ENCODE results near the gene VIPR1.

VIPR1 gene

GRCh38 chr3:42495393-42495792 is 7.0 kb upstream of the VIPR1 start:
- Histone ChIP-seq H3K9ac (ENCODE audit: low read length) (no peak overlapping the region), H3K79me2 (ENCODE audit: low read length) (no peaks in the 10 kb centered on the region), H3K27ac (ENCODE audit: low read length) (no peak overlapping the region), H3K4me3 (ENCODE audit: low read length) (no peak overlapping the region), H3K4me1 (ENCODE audit: low read length) (peaks cover 7% of the 10 kb centered on the region; the same call in 1 of the 2 replicates), H4K20me1 (ENCODE audit: insufficient read depth, low read length) (no peaks in the 10 kb centered on the region), H3K27me3 (ENCODE audit: low read depth, low read length) (peaks cover 18% of the 10 kb centered on the region), H3K4me2 (ENCODE audit: low read length) (no peak overlapping the region), H3K9me3 (ENCODE audit: insufficient read depth, low read length) (no peaks in the 10 kb centered on the region), H2AFZ (ENCODE audit: low read depth, low read length) (no peak overlapping the region), H3K36me3 (replicated peaks; ENCODE audit: low read depth, low read length) (no peaks in the 10 kb centered on the region)
- TF ChIP-seq EZH2phosphoT487 (IDR thresholded peaks at IDR 0.05; ENCODE audit: low read depth) (no peak), CTCF (IDR thresholded peaks at IDR 0.05; ENCODE audit: low read depth, low read length) (no peak)

GRCh38 chr3:42497009-42497731 is 5.3 kb upstream of the VIPR1 start:
- no peak overlapping the region for H3K27ac ChIP-seq (ENCODE audit: low read length)
- H4K20me1 ChIP-seq (ENCODE audit: insufficient read depth, low read length), result no peaks in the 10 kb centered on the region
- H3K4me1 ChIP-seq (ENCODE audit: low read length), result peaks cover 7% of the 10 kb centered on the region; the same call in 1 of the 2 replicates
- no peaks in the 10 kb centered on the region for H3K36me3 ChIP-seq (replicated peaks; ENCODE audit: low read depth, low read length)
- TF ChIP-seq CTCF (IDR thresholded peaks at IDR 0.05; ENCODE audit: low read depth, low read length), result no peak
- TF ChIP-seq EZH2phosphoT487 (IDR thresholded peaks at IDR 0.05; ENCODE audit: low read depth), result no peak
- H2AFZ ChIP-seq (ENCODE audit: low read depth, low read length), result no peak overlapping the region
- H3K27me3 ChIP-seq (ENCODE audit: low read depth, low read length), result peaks cover 18% of the 10 kb centered on the region
- H3K9ac ChIP-seq (ENCODE audit: low read length), result no peak overlapping the region
- H3K79me2 ChIP-seq (ENCODE audit: low read length), result no peaks in the 10 kb centered on the region
- no peak overlapping the region for H3K4me3 ChIP-seq (ENCODE audit: low read length)
- no peaks in the 10 kb centered on the region for H3K9me3 ChIP-seq (ENCODE audit: insufficient read depth, low read length)
- H3K4me2 ChIP-seq (ENCODE audit: low read length), result no peak overlapping the region

GRCh38 chr3:42498034-42498433 is 4.4 kb upstream of the VIPR1 start:
- Histone ChIP-seq H3K4me1 (ENCODE audit: low read length) (no peaks in the 10 kb centered on the region), H3K36me3 (replicated peaks; ENCODE audit: low read depth, low read length) (no peaks in the 10 kb centered on the region), H4K20me1 (ENCODE audit: insufficient read depth, low read length) (no peaks in the 10 kb centered on the region), H3K9me3 (ENCODE audit: insufficient read depth, low read length) (no peaks in the 10 kb centered on the region), H2AFZ (ENCODE audit: low read depth, low read length) (no peak overlapping the region), H3K9ac (ENCODE audit: low read length) (no peak overlapping the region), H3K4me3 (ENCODE audit: low read length) (no peak overlapping the region), H3K27me3 (ENCODE audit: low read depth, low read length) (peaks cover 18% of the 10 kb centered on the region), H3K79me2 (ENCODE audit: low read length) (no peaks in the 10 kb centered on the region), H3K4me2 (ENCODE audit: low read length) (no peak overlapping the region), H3K27ac (ENCODE audit: low read length) (no peak overlapping the region)
- TF ChIP-seq CTCF (IDR thresholded peaks at IDR 0.05; ENCODE audit: low read depth, low read length) (no peak), EZH2phosphoT487 (IDR thresholded peaks at IDR 0.05; ENCODE audit: low read depth) (no peak)

GRCh38 chr3:42498791-42499477 is 3.5 kb upstream of the VIPR1 start:
- TF ChIP-seq CTCF (IDR thresholded peaks at IDR 0.05; ENCODE audit: low read depth, low read length) (no peak), EZH2phosphoT487 (IDR thresholded peaks at IDR 0.05; ENCODE audit: low read depth) (no peak)
- Histone ChIP-seq H3K9me3 (ENCODE audit: insufficient read depth, low read length) (no peaks in the 10 kb centered on the region), H3K4me1 (ENCODE audit: low read length) (no peaks in the 10 kb centered on the region), H4K20me1 (ENCODE audit: insufficient read depth, low read length) (no peaks in the 10 kb centered on the region), H3K4me3 (ENCODE audit: low read length) (no peak overlapping the region), H3K36me3 (replicated peaks; ENCODE audit: low read depth, low read length) (no peaks in the 10 kb centered on the region), H3K27me3 (ENCODE audit: low read depth, low read length) (peaks cover 18% of the 10 kb centered on the region), H3K4me2 (ENCODE audit: low read length) (no peak overlapping the region), H3K27ac (ENCODE audit: low read length) (no peak overlapping the region), H2AFZ (ENCODE audit: low read depth, low read length) (no peak overlapping the region), H3K79me2 (ENCODE audit: low read length) (no peaks in the 10 kb centered on the region), H3K9ac (ENCODE audit: low read length) (no peak overlapping the region)
